HG02571 (cell line): ENCODE data around the gene ELP4.

Experiments used
- ATAC-seq: cut with Tn5 transposase; IDR thresholded peaks from one replicate; pipeline ENCODE4 v1.9.1; 2021; ENCODE audit warnings: mild to moderate bottlenecking, moderate library complexity; ENCODE audit not compliant: unreplicated experiment

The ELP4 gene

GRCh38 chr11:31797190-31798056 lies 287.9 kb downstream of the ELP4 start:
- no peak for ATAC-seq

GRCh38 chr11:31798057-31798553 lies 288.5 kb downstream of the ELP4 start:
- ATAC-seq: no peak

GRCh38 chr11:31798554-31799434 lies 289.2 kb downstream of the ELP4 start:
- ATAC-seq: no peak

- no peak for ATAC-seq
Measured at GRCh38 chr11:31799435-31800397, 290.1 kb downstream of the ELP4 start.

GRCh38 chr11:31800398-31801265 lies 291.1 kb downstream of the ELP4 start:
- ATAC-seq: no peak

- no peak for ATAC-seq
Measured at GRCh38 chr11:31801298-31801702, 291.7 kb downstream of the ELP4 start.

GRCh38 chr11:31802000-31802551 lies 292.5 kb downstream of the ELP4 start:
- ATAC-seq: no peak

- ATAC-seq: no peak
Measured at GRCh38 chr11:31802609-31802989, 293.0 kb downstream of the ELP4 start.

GRCh38 chr11:31802990-31803812 lies 293.6 kb downstream of the ELP4 start:
- no peak for ATAC-seq

GRCh38 chr11:31803813-31804311 lies 294.3 kb downstream of the ELP4 start:
- ATAC-seq: no peak

GRCh38 chr11:31804312-31805036 lies 294.9 kb downstream of the ELP4 start:
- no peak for ATAC-seq

GRCh38 chr11:31805037-31805628 lies 295.6 kb downstream of the ELP4 start:
- ATAC-seq: no peak

GRCh38 chr11:31805629-31806185 lies 296.1 kb downstream of the ELP4 start:
- ATAC-seq: no peak

GRCh38 chr11:31806186-31806927 lies 296.8 kb downstream of the ELP4 start:
- no peak for ATAC-seq

GRCh38 chr11:31806928-31807798 lies 297.6 kb downstream of the ELP4 start:
- ATAC-seq: no peak
